ENCODE measurements around the gene MAMLD1. TPM values are rescaled to one million over a fixed set of nuclear protein-coding genes. Genes with fewer than 3 reads are reported as not detected.
A peak's percentile ranks its signal among the peaks of the same experiment; 100 is the strongest.

MAMLD1 gene
- total RNA-seq, 1 donor from 2014 or later = 5.0 TPM

- intact Hi-C loops (cut with DNase I) = no loop called here
- H3K4me3 ChIP-seq = no peak overlapping the region
- no peaks in the 10 kb centered on the region for H3K27me3 ChIP-seq
- H3K4me1 ChIP-seq = no peaks in the 10 kb centered on the region
- ATAC-seq (no peak), DNase-seq (no peak)
- no peak overlapping the region for H3K27ac ChIP-seq
- H3K9me3 ChIP-seq = no peaks in the 10 kb centered on the region
- TF ChIP-seq, protein P1, sequence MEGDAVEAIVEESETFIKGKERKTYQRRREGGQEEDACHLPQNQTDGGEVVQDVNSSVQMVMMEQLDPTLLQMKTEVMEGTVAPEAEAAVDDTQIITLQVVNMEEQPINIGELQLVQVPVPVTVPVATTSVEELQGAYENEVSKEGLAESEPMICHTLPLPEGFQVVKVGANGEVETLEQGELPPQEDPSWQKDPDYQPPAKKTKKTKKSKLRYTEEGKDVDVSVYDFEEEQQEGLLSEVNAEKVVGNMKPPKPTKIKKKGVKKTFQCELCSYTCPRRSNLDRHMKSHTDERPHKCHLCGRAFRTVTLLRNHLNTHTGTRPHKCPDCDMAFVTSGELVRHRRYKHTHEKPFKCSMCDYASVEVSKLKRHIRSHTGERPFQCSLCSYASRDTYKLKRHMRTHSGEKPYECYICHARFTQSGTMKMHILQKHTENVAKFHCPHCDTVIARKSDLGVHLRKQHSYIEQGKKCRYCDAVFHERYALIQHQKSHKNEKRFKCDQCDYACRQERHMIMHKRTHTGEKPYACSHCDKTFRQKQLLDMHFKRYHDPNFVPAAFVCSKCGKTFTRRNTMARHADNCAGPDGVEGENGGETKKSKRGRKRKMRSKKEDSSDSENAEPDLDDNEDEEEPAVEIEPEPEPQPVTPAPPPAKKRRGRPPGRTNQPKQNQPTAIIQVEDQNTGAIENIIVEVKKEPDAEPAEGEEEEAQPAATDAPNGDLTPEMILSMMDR (IDR thresholded peaks at IDR 0.05) = no peak
- H3K36me3 ChIP-seq = no peaks in the 10 kb centered on the region
Observed at GRCh38 chrX:150526692-150527091, 163.6 kb downstream of the MAMLD1 start.

- intact Hi-C loops (cut with DNase I) = no loop called here
Observed at GRCh38 chrX:150527108-150527507, 164.0 kb downstream of the MAMLD1 start.

GRCh38 chrX:150529587-150529986, 166.5 kb downstream of the MAMLD1 start:
- DNase-seq = no peak
- no peak overlapping the region for H3K27ac ChIP-seq
- TF ChIP-seq, protein P1 (IDR thresholded peaks at IDR 0.05) = no peak
- no peak for ATAC-seq
- no peaks in the 10 kb centered on the region for H3K36me3 ChIP-seq
- no peak overlapping the region for H3K4me3 ChIP-seq
- no peaks in the 10 kb centered on the region for H3K27me3 ChIP-seq
- no peaks in the 10 kb centered on the region for H3K9me3 ChIP-seq
- H3K4me1 ChIP-seq = no peaks in the 10 kb centered on the region
- intact Hi-C loops (cut with DNase I) = no loop called here

More at GRCh38 chrX:150527108-150527507, 164.0 kb downstream of the MAMLD1 start:
- Histone ChIP-seq H3K27ac (no peak overlapping the region), H3K4me3 (no peak overlapping the region), H3K4me1 (no peaks in the 10 kb centered on the region), H3K9me3 (no peaks in the 10 kb centered on the region), H3K36me3 (no peaks in the 10 kb centered on the region), H3K27me3 (no peaks in the 10 kb centered on the region)
- TF ChIP-seq, protein P1 (IDR thresholded peaks at IDR 0.05) = no peak
- DNase-seq (no peak), ATAC-seq (peak; percentile 34)

GRCh38 chrX:150530821-150531220, 167.7 kb downstream of the MAMLD1 start:
- no peak for ATAC-seq
- intact Hi-C loops (cut with DNase I) = no loop called here
- no peak for DNase-seq
- TF ChIP-seq, protein P1 (IDR thresholded peaks at IDR 0.05) = no peak
- no peak overlapping the region for H3K4me3 ChIP-seq
- no peaks in the 10 kb centered on the region for H3K27me3 ChIP-seq
- H3K27ac ChIP-seq = no peak overlapping the region
- H3K36me3 ChIP-seq = no peaks in the 10 kb centered on the region
- no peaks in the 10 kb centered on the region for H3K4me1 ChIP-seq
- no peaks in the 10 kb centered on the region for H3K9me3 ChIP-seq

DNA sequence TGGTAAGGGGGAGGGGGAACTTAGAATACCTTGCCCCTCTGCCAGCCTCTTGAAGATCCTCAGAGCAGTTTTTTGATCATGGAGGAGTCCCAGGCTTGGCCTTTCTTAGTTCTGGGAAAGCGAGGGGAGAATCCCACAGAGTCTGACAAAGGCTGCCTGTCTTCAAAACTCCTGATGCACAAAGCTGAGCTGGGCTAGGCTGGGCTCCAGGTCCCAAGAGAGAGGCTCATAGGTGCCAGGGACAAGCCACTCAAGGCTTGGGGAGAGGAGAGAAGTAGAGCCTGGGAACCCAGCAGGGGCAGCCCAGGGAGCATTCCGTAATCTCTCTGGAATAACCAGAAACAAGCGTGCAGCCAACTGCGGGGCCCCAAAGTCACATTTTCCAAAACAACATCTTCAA, 168.3 kb downstream of the MAMLD1 start:
- DNase-seq (no peak), ATAC-seq (no peak)
- Histone ChIP-seq H3K4me1 (no peaks in the 10 kb centered on the region), H3K27ac (no peak overlapping the region), H3K4me3 (no peak overlapping the region), H3K36me3 (no peaks in the 10 kb centered on the region), H3K27me3 (no peaks in the 10 kb centered on the region), H3K9me3 (no peaks in the 10 kb centered on the region)
- TF ChIP-seq, protein P1 (IDR thresholded peaks at IDR 0.05) = no peak
- intact Hi-C loops (cut with DNase I) = no loop called here

- no peaks in the 10 kb centered on the region for H3K9me3 ChIP-seq
- H3K4me1 ChIP-seq = no peaks in the 10 kb centered on the region
- H3K36me3 ChIP-seq = no peaks in the 10 kb centered on the region
- intact Hi-C loops (cut with DNase I) = no loop called here
- TF ChIP-seq, protein P1 (IDR thresholded peaks at IDR 0.05) = no peak
- DNase-seq (no peak), ATAC-seq (no peak)
- H3K4me3 ChIP-seq = no peak overlapping the region
- H3K27ac ChIP-seq = no peak overlapping the region
- H3K27me3 ChIP-seq = no peaks in the 10 kb centered on the region
Observed at GRCh38 chrX:150533863-150534262, 170.7 kb downstream of the MAMLD1 start.
